ENCODE results near the gene TSC22D2.

DNA sequence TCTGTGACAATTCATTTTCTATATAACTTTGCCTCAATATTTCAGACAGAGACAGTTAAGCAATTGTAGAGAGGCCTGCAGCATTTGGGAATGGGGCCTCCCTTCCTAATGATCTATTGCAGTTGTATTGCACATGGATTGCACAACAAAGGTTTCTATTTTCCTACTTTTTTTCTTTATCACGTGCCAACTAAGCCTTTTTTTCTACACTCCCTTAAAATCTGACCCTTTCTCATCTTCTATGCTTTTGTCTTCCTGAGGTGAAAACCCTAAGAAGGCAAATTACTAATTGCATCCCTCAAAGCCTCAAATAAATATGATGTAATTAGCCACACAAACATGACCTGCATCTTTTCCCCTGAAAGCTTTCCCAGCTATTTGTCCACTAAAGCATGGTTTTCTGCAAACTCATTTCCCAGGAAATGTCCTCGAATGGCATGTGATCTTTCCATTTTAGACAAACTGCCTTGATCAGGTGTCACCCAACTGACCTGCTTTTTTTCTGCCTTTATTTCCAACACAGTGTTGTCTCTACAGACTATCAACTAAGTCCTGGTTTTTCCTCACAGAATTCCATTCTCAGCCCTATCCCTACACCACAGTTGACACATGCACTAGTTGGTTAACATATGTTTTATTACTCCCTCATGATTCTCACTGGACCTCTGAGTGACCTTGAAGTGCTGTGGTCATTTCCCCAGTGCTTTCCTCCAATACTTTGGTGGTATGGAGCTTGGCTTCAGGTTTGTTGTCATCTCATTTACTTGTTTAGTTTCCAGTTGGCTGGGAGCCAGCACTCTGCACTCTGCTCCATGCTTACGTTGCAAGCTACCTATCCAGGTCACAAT, 31.9 kb upstream of the TSC22D2 start:
- TF ChIP-seq POLR2A (IDR thresholded peaks at IDR 0.05): no peak
- TF ChIP-seq, protein P1, sequence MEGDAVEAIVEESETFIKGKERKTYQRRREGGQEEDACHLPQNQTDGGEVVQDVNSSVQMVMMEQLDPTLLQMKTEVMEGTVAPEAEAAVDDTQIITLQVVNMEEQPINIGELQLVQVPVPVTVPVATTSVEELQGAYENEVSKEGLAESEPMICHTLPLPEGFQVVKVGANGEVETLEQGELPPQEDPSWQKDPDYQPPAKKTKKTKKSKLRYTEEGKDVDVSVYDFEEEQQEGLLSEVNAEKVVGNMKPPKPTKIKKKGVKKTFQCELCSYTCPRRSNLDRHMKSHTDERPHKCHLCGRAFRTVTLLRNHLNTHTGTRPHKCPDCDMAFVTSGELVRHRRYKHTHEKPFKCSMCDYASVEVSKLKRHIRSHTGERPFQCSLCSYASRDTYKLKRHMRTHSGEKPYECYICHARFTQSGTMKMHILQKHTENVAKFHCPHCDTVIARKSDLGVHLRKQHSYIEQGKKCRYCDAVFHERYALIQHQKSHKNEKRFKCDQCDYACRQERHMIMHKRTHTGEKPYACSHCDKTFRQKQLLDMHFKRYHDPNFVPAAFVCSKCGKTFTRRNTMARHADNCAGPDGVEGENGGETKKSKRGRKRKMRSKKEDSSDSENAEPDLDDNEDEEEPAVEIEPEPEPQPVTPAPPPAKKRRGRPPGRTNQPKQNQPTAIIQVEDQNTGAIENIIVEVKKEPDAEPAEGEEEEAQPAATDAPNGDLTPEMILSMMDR (IDR thresholded peaks at IDR 0.05): no peak
- TF ChIP-seq EP300 (IDR thresholded peaks at IDR 0.05): peak in 1 of 2 donors; percentile 40

All from tibial nerve (tissue), 4 donors.